Activated CD8-positive, alpha-beta T cell treated with anti-CD3 and anti-CD28 coated beads, Interleukin-2, amount 10 ng/mL, durations not matched to agents 7 days and 5 days (primary cell): ENCODE measurements around the gene FAM210B. TPM values are rescaled to one million over a fixed set of nuclear protein-coding genes. Genes with fewer than 3 reads are reported as not detected.
"Not testable (repeated sequence)": the region's sequence is repeated elsewhere in the genome, so short reads cannot be mapped to it uniquely, and the experiment has no call there.

ENCODE experiments used
- ATAC-seq: fragments of 150-1000 bp; cut with Tn5 transposase; one replicate; pipeline ENCODE4 v1.10.0; 2021; ENCODE audit warnings: moderate library complexity
- CTCF ChIA-PET: fragments of 350-600 bp; sonication (Branson Sonifier 250); formaldehyde crosslinking; loops from one replicate; lab custom pipeline; 2021; ENCODE audit warnings: antibody characterized with exemption; lab: Charles Lee
- POLR2A ChIA-PET: fragments of 350-600 bp; sonication (Branson Sonifier 250); formaldehyde crosslinking; loops from one replicate; lab custom pipeline; 2021; ENCODE audit warnings: antibody characterized with exemption; lab: Charles Lee
- DNase-seq: peaks from one replicate; pipeline ENCODE4 v3.0.0-alpha.2; 2020
- H3K27ac Mint-ChIP-seq: one replicate; pipeline ENCODE4 v1.8.0; 2021; ENCODE audit warnings: mild to moderate bottlenecking, mixed read lengths
- H3K27me3 Mint-ChIP-seq: one replicate; pipeline ENCODE4 v1.8.0; 2021; ENCODE audit warnings: low read depth, mixed read lengths
- H3K36me3 Mint-ChIP-seq: one replicate; pipeline ENCODE4 v1.8.0; 2021; ENCODE audit warnings: low read depth, mixed read lengths
- H3K4me1 Mint-ChIP-seq: one replicate; pipeline ENCODE4 v1.8.0; 2021; ENCODE audit warnings: low read depth, mixed read lengths
- H3K4me3 Mint-ChIP-seq: one replicate; pipeline ENCODE4 v1.8.0; 2021; ENCODE audit warnings: mild to moderate bottlenecking, mixed read lengths
- H3K9me3 Mint-ChIP-seq: one replicate; pipeline ENCODE4 v1.8.0; 2022; ENCODE audit warnings: mixed read lengths; ENCODE audit not compliant: insufficient read depth
- total RNA-seq, 2 experiments: library from RNA; stranded (reverse); gene quantifications; one replicate each; pipeline ENCODE4 v1.2.3, GENCODE V29; 2021

FAM210B gene, protein sequence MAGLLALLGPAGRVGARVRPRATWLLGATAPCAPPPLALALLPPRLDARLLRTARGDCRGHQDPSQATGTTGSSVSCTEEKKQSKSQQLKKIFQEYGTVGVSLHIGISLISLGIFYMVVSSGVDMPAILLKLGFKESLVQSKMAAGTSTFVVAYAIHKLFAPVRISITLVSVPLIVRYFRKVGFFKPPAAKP
- 1 to 10 TPM; 5.2 to 5.4 TPM for total RNA-seq

- POLR2A ChIA-PET: interaction anchor here (0.6 to 0.8 kb wide), 2 partner anchors 33 kb away, joined by 3 to 4 read pairs; partner anchors contain the start of genes AURKA and CSTF1
Measured at GRCh38 chr20:56358600-56359211, at the start of gene FAM210B. Gene FAM210B (plus strand): TSS chr20:56358974. CDS start chr20:56359006, 32 bp downstream.

GRCh38 chr20:56316051-56316450, 42.7 kb upstream of the FAM210B start:
- no peak overlapping the region for H3K4me3 Mint-ChIP-seq
- POLR2A ChIA-PET: no interaction called here
- no peaks in the 10 kb centered on the region for H3K9me3 Mint-ChIP-seq
- no peak for ATAC-seq
- CTCF ChIA-PET: no interaction called here
- no peak for DNase-seq
- H3K36me3 Mint-ChIP-seq: no peaks in the 10 kb centered on the region
- H3K27me3 Mint-ChIP-seq: peaks cover 5% of the 10 kb centered on the region
- peaks cover 6% of the 10 kb centered on the region for H3K4me1 Mint-ChIP-seq
- H3K27ac Mint-ChIP-seq: no peak overlapping the region

More at GRCh38 chr20:56358600-56359211, at the start of gene FAM210B:
- peak; percentile 99 for ATAC-seq
- DNase-seq: peak; percentile 84
- CTCF ChIA-PET: interaction anchor here (0.8 to 4.7 kb wide), 4 partner anchors 10 to 16 kb away, joined by 3 to 20 read pairs (median 3); no protein-coding TSS in a partner anchor
- Mint-ChIP-seq H3K9me3 (no peaks in the 10 kb centered on the region), H3K4me3 (peak within 1 kb of the TSS; percentile 82), H3K4me1 (peaks cover 15% of the 10 kb centered on the region), H3K27me3 (peaks cover 2% of the 10 kb centered on the region), H3K27ac (peak within 1 kb of the TSS; percentile 43), H3K36me3 (no peaks in the 10 kb centered on the region)

GRCh38 chr20:56316483-56316882, 42.3 kb upstream of the FAM210B start:
- Mint-ChIP-seq H3K27ac (no peak overlapping the region), H3K27me3 (peaks cover 5% of the 10 kb centered on the region), H3K9me3 (no peaks in the 10 kb centered on the region), H3K36me3 (no peaks in the 10 kb centered on the region), H3K4me1 (peaks cover 6% of the 10 kb centered on the region), H3K4me3 (no peak overlapping the region)
- ATAC-seq: no peak
- no peak for DNase-seq
- CTCF ChIA-PET: no interaction called here
- POLR2A ChIA-PET: no interaction called here

DNA sequence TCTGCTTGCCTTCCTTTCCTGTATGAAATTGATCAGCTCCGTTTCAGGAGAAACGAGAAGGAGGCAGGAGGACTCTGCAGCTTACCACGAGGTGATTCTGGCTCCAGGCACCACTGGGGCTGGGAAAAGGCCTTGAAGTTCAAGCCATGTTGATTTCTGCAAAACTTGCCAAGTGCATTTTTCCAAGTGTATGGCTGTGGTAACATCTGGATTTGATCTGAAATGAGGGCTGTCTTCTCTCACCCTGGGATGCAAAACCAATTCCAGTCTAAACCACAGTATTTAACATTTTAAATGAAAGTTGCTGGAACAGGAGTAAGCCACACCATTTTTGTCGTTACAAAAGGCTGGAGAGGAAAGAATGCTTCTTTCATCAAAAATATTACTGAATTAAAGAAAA, 36.1 kb upstream of the FAM210B start:
- Mint-ChIP-seq H3K4me1 (peaks cover 6% of the 10 kb centered on the region), H3K27me3 (peaks cover 9% of the 10 kb centered on the region), H3K9me3 (no peaks in the 10 kb centered on the region), H3K36me3 (no peaks in the 10 kb centered on the region), H3K4me3 (no peak overlapping the region), H3K27ac (no peak overlapping the region)
- DNase-seq (no peak), ATAC-seq (no peak)
- ChIA-PET CTCF (no interaction called here), POLR2A (no interaction called here)

GRCh38 chr20:56323206-56323605, 35.6 kb upstream of the FAM210B start:
- POLR2A ChIA-PET: no interaction called here
- ATAC-seq (no peak), DNase-seq (no peak)
- H3K4me1 Mint-ChIP-seq: peaks cover 6% of the 10 kb centered on the region
- H3K27ac Mint-ChIP-seq: no peak overlapping the region
- H3K9me3 Mint-ChIP-seq: no peaks in the 10 kb centered on the region
- no peak overlapping the region for H3K4me3 Mint-ChIP-seq
- no peaks in the 10 kb centered on the region for H3K36me3 Mint-ChIP-seq
- H3K27me3 Mint-ChIP-seq: peaks cover 9% of the 10 kb centered on the region
- CTCF ChIA-PET: no interaction called here

DNA sequence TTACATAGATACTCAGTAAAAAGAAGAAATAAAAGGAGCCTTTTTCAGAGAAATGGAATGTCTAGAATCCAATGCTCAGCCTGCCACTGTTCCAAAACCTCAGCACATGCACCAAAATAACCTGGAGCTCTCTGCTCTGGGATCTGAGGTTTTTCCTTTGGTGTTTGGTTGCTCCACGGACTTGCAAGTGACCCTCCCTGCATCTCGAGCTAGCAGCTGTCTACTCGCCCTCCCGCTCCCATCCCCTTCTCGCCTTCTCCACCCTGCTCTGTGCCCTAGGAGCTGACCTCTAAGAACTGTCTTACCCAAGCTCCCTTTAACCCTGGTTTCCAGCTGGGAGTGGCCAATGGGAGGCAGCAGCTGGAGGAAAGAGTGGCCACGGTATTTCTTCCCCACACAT, 35.1 kb upstream of the FAM210B start:
- ATAC-seq (no peak), DNase-seq (no peak)
- Mint-ChIP-seq H3K36me3 (no peaks in the 10 kb centered on the region), H3K9me3 (no peaks in the 10 kb centered on the region), H3K27me3 (peaks cover 9% of the 10 kb centered on the region), H3K4me1 (peaks cover 6% of the 10 kb centered on the region), H3K4me3 (no peak overlapping the region), H3K27ac (no peak overlapping the region)
- CTCF ChIA-PET: no interaction called here
- POLR2A ChIA-PET: no interaction called here

DNA sequence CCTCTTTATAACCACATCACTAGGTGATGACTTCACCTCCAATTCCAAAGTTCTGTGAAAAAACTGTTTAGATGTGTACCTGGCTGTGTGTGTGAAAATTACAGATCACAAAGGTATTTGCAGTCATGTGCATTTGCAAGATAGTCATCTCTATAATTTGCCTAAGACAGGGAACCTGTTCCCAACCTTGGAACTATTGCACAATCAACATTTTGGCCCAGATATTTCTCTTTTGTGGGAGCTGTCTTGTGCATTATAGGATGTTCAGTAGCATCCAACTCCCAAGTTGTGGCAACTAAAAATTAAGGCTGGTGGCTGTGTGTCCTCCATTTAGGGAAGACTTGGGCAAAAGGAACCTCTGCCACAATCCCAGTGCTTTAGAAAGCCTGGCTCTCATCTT, 34.0 kb upstream of the FAM210B start:
- no peak overlapping the region for H3K27ac Mint-ChIP-seq
- no peak overlapping the region for H3K4me3 Mint-ChIP-seq
- DNase-seq (no peak), ATAC-seq (no peak)
- no peaks in the 10 kb centered on the region for H3K36me3 Mint-ChIP-seq
- ChIA-PET POLR2A (no interaction called here), CTCF (no interaction called here)
- peaks cover 8% of the 10 kb centered on the region for H3K27me3 Mint-ChIP-seq
- H3K9me3 Mint-ChIP-seq: no peaks in the 10 kb centered on the region
- H3K4me1 Mint-ChIP-seq: no peaks in the 10 kb centered on the region

DNA sequence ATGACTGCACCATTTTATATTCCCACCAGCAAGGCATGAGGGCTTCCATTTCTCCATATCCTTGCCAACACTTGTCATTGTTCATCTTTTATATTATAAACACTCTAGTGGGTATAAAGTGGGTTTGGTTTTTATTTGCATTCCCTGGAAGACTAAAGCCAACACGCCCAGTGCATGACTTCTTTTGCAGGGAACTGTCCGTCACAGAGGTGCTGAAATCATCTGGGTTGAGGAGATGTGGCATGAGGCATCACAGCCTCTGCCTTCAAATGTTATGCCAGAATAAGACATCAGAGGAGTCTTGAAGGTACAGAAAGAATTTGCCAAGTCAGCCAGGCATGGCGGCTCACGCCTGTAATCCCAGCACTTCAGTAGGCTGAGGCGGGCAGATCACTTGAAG, 29.9 kb upstream of the FAM210B start:
- Mint-ChIP-seq H3K4me1 (no peaks in the 10 kb centered on the region), H3K9me3 (no peaks in the 10 kb centered on the region), H3K36me3 (no peaks in the 10 kb centered on the region), H3K4me3 (no peak overlapping the region), H3K27me3 (peaks cover 5% of the 10 kb centered on the region), H3K27ac (no peak overlapping the region)
- ChIA-PET CTCF (no interaction called here), POLR2A (no interaction called here)
- peak; percentile 33 for DNase-seq
- ATAC-seq: no peak

- CTCF ChIA-PET, ATAC-seq: not testable (repeated sequence)
Measured at GRCh38 chr20:56336709-56337108, 22.1 kb upstream of the FAM210B start.

GRCh38 chr20:56342783-56343182, 16.0 kb upstream of the FAM210B start:
- peaks cover 2% of the 10 kb centered on the region for H3K4me1 Mint-ChIP-seq
- H3K36me3 Mint-ChIP-seq: no peaks in the 10 kb centered on the region
- no peaks in the 10 kb centered on the region for H3K9me3 Mint-ChIP-seq
- DNase-seq (no peak), ATAC-seq (no peak)
- ChIA-PET POLR2A (interaction anchor here (0.6 kb wide), 1 partner anchor 283 kb away, joined by 3 read pairs; no protein-coding TSS in a partner anchor), CTCF (interaction anchor here (0.6 to 3.0 kb wide), 4 partner anchors 11 to 218 kb away, joined by 3 to 15 read pairs (median 3); partner anchors contain the start of genes FAM210B and MC3R)
- H3K27me3 Mint-ChIP-seq: peaks cover 48% of the 10 kb centered on the region
- no peak overlapping the region for H3K27ac Mint-ChIP-seq
- no peak overlapping the region for H3K4me3 Mint-ChIP-seq

More at GRCh38 chr20:56336709-56337108, 22.1 kb upstream of the FAM210B start:
- H3K36me3 Mint-ChIP-seq, DNase-seq, H3K4me1 Mint-ChIP-seq, H3K4me3 Mint-ChIP-seq, POLR2A ChIA-PET, H3K27ac Mint-ChIP-seq, H3K9me3 Mint-ChIP-seq: not testable (repeated sequence)
- H3K27me3 Mint-ChIP-seq: peaks cover 18% of the 10 kb centered on the region

- ATAC-seq (peak; percentile 83), DNase-seq (peak; percentile 55)
- H3K4me3 Mint-ChIP-seq: no peak overlapping the region
- POLR2A ChIA-PET: interaction anchor here (0.9 kb wide), 1 partner anchor 48 kb away, joined by 3 read pairs; the partner anchor contains the start of genes AURKA and CSTF1
- no peaks in the 10 kb centered on the region for H3K9me3 Mint-ChIP-seq
- CTCF ChIA-PET: interaction anchor here (0.8 to 3.0 kb wide), 7 partner anchors 8 to 96 kb away, joined by 3 to 20 read pairs (median 5); partner anchors contain the start of genes AURKA, CSTF1, FAM210B and MC3R
- H3K4me1 Mint-ChIP-seq: peaks cover 2% of the 10 kb centered on the region
- peaks cover 54% of the 10 kb centered on the region for H3K27me3 Mint-ChIP-seq
- no peak overlapping the region for H3K27ac Mint-ChIP-seq
- H3K36me3 Mint-ChIP-seq: no peaks in the 10 kb centered on the region
Measured at GRCh38 chr20:56343861-56344381, 14.9 kb upstream of the FAM210B start.

GRCh38 chr20:56345911-56346310, 12.9 kb upstream of the FAM210B start:
- Mint-ChIP-seq H3K27me3 (peaks cover 40% of the 10 kb centered on the region), H3K36me3 (no peaks in the 10 kb centered on the region), H3K4me3 (no peak overlapping the region), H3K27ac (no peak overlapping the region), H3K4me1 (peaks cover 2% of the 10 kb centered on the region), H3K9me3 (no peaks in the 10 kb centered on the region)
- ChIA-PET CTCF (interaction anchor here (1.1 kb wide), 1 partner anchor 98 kb away, joined by 3 read pairs; the partner anchor contains the start of gene MC3R), POLR2A (no interaction called here)
- DNase-seq (no peak), ATAC-seq (no peak)
